K562 (cell line): ENCODE data around the gene SRSF9. TPM values are rescaled to one million over a fixed set of nuclear protein-coding genes. Genes with fewer than 3 reads are reported as not detected.
A peak's percentile ranks its signal among the peaks of the same experiment; 100 is the strongest.

ENCODE experiments used
- E2F8 ChIP-seq: fragments of 450-650 bp; IDR thresholded peaks from 2 replicates; pipeline ENCODE4 v1.7.1; 2018; ENCODE audit warnings: mild to moderate bottlenecking, low read depth; ENCODE audit not compliant: partially characterized antibody
- FUS ChIP-seq: fragments of 200-400 bp; formaldehyde crosslinking; optimal IDR thresholded peaks from 2 replicates; pipeline ENCODE3; 2017; ENCODE audit warnings: low read depth, low read length
- HIVEP1 ChIP-seq: fragments of 250-450 bp; sonication (Bioruptor Pico); IDR thresholded peaks from 2 replicates; pipeline ENCODE4 v1.4.0; 2020; ENCODE audit warnings: mild to moderate bottlenecking
- IFI16 ChIP-seq: fragments of 250-450 bp; sonication (Bioruptor Pico); IDR thresholded peaks from 2 replicates; pipeline ENCODE4 v2.1.2; 2022; ENCODE audit warnings: mild to moderate bottlenecking, inconsistent platforms
- MEF2A ChIP-seq: IDR thresholded peaks from 2 replicates; pipeline ENCODE4 v1.6.1; 2011; ENCODE audit warnings: low read depth, mild to moderate bottlenecking, low read length, moderate library complexity; ENCODE audit not compliant: control insufficient read depth
- PPARD ChIP-seq: fragments of 250-450 bp; sonication (Bioruptor Pico); IDR thresholded peaks from 2 replicates; pipeline ENCODE4 v1.8.0; 2022; ENCODE audit warnings: inconsistent platforms, mild to moderate bottlenecking, moderate library complexity
- SIX5 ChIP-seq, 2 experiments: IDR thresholded peaks; 2 replicates each; pipeline ENCODE4 v1.6.1; 2011; ENCODE audit warnings: low read length in 2 of 2, borderline replicate concordance in 1 of 2, low read depth in 1 of 2, mild to moderate bottlenecking in 1 of 2, moderate library complexity in 1 of 2; ENCODE audit not compliant: insufficient read depth in 1 of 2
- TAF1 ChIP-seq: IDR thresholded peaks from 2 replicates; pipeline ENCODE4 v1.6.1; 2011; ENCODE audit warnings: mild to moderate bottlenecking, low read length, moderate library complexity; ENCODE audit not compliant: insufficient read depth, control insufficient read depth, severe bottlenecking; ENCODE audit errors: extremely low read depth
- TARDBP ChIP-seq: fragments of 450-650 bp; IDR thresholded peaks from 2 replicates; pipeline ENCODE4 v1.6.1; 2016
- TCF7L2 ChIP-seq: fragments of 150-350 bp; IDR thresholded peaks from 2 replicates; pipeline ENCODE4 v1.6.1; 2016; ENCODE audit warnings: low read depth, mild to moderate bottlenecking, low read length, moderate library complexity
- THRB ChIP-seq: fragments of 450-650 bp; formaldehyde crosslinking; conservative IDR thresholded peaks from 2 replicates; pipeline ENCODE4 v1.4.0; 2022; ENCODE audit warnings: mild to moderate bottlenecking, missing genetic modification characterization
- ZNF318 ChIP-seq, 2 experiments: fragments of 450-650 bp; IDR thresholded peaks; 2 replicates each; pipeline ENCODE4 v1.6.1; 2016; ENCODE audit warnings: mild to moderate bottlenecking in 2 of 2, borderline replicate concordance in 1 of 2, low read depth in 1 of 2, moderate library complexity in 1 of 2
- ZNF41 ChIP-seq: fragments of 250-450 bp; sonication (Bioruptor Pico); conservative IDR thresholded peaks from 2 replicates; pipeline ENCODE4 v1.4.0; 2020; ENCODE audit warnings: mild to moderate bottlenecking
- ZNF57 ChIP-seq: fragments of 450-650 bp; formaldehyde crosslinking; IDR thresholded peaks from 2 replicates; pipeline ENCODE4 v1.4.0; 2020; ENCODE audit warnings: mild to moderate bottlenecking, moderate library complexity
- polyA plus RNA-seq, 8 experiments: library from polyadenylated mRNA; depleted of rRNA in 4 of 8; stranded (reverse) in 5 of 8; unstranded in 3 of 8; fragments of >200 nt; fragmentation: Nextera tagmentation in 2 of 8; fragmentation: Illumina TruSeq in 1 of 8; extraction: Ambion mirVana in 2 of 8; extraction: Trizol in 1 of 8; gene quantifications; 2 replicates each; pipeline versions ENCODE4 v1.2.1 to v1.2.3, GENCODE V29; 2011 to 2014; ENCODE audit warnings: inconsistent platforms in 1 of 8, missing spikeins in 1 of 8
- total RNA-seq, 7 experiments: library from RNA; depleted of rRNA in 6 of 7; stranded (reverse); fragments of >200 nt in 6 of 7; fragmentation: Illumina TruSeq in 2 of 7; extraction: Trizol in 2 of 7; gene quantifications; 2 replicates each; pipeline versions ENCODE4 v1.2.1 to v1.2.3, GENCODE V29; 2011 to 2021; ENCODE audit warnings: low replicate concordance in 1 of 7

SRSF9 gene
- total and polyA plus RNA-seq, 9 of the 15 experiments (the other 6 are each of a cell fraction or from before 2014, with no cell fraction given): 40.3 to 291 (median 230) TPM

GRCh38 chr12:120445911-120446843, 23.4 kb downstream of the SRSF9 start, which contains the start of the genes GATC and TRIAP1 (continued):
- TF ChIP-seq ZNF318 (IDR thresholded peaks at IDR 0.05; ENCODE audit: borderline replicate concordance in 1 of 2, low read depth in 1 of 2) (no peak), IFI16 (CRISPR knock-in tag) (no peak), TCF7L2 (no peak), TAF1 (peak; percentile 92), PPARD (no peak), FUS (no peak), THRB (CRISPR knock-in tag) (no peak), ZNF57 (CRISPR knock-in tag) (no peak), MEF2A (no peak), HIVEP1 (CRISPR knock-in tag) (no peak), SIX5 (IDR thresholded peaks at IDR 0.05; ENCODE audit: borderline replicate concordance in 1 of 2, insufficient read depth in 1 of 2, low read depth in 1 of 2, low read length in 2 of 2) (peak; percentile 64), E2F8 (peak; percentile 90), ZNF41 (CRISPR knock-in tag) (no peak), TARDBP (peak; percentile 27; the same call in 1 of the 2 replicates)
